Activated CD4-positive, alpha-beta T cell treated with anti-CD3 and anti-CD28 coated beads, Interleukin-2, amount 50 U/mL, for 1 hour (primary cell): ENCODE results near the gene SGCA.

Experiments
- DNase-seq: peaks from one replicate; pipeline ENCODE4 v3.0.0-alpha.2; 2020

Gene SGCA

DNA sequence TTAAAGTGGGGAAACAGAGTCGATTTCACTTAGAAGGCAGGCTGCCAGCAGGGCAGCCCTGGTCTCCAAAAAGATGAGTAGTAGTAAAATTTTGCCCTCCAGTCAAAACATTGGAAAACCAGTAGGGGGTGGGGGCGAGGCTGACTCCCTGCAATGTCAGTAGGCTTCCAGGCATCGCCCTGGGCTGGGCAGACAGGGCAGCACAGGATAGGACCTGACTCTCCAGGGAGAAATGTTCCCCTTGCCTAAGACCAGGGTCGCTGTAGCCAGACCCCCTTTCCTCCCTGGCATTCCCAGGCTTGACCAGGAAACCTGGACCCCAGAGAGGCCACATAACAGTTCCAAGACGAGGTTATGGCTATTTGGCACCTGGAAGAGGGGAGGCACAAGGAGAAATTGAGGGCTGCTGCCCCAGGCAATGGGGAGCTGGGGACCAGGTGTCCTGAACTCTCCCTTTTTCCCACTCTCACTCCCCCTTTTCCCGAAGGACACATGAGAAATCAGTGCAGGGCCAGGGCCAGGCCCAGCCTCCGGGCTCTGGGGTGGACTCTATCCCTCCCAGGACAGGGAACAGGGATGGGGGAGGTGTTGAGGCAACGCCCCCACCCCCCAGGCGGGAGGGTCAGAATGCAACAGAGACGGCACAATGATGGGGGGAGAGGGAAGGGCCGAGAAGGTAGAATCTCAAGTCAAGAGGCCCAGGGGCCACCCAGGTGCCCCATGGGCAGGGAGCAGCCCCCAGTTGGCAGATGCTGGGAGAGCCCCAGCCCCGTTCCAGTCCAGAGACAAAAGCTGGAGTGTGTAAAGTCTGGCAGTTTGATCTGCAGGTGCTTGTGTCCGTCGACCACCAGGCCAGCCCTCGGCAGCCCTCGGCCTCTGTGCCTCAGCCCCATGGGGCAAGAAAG lies 31.3 kb upstream of the SGCA start:
- no peak for DNase-seq

DNA sequence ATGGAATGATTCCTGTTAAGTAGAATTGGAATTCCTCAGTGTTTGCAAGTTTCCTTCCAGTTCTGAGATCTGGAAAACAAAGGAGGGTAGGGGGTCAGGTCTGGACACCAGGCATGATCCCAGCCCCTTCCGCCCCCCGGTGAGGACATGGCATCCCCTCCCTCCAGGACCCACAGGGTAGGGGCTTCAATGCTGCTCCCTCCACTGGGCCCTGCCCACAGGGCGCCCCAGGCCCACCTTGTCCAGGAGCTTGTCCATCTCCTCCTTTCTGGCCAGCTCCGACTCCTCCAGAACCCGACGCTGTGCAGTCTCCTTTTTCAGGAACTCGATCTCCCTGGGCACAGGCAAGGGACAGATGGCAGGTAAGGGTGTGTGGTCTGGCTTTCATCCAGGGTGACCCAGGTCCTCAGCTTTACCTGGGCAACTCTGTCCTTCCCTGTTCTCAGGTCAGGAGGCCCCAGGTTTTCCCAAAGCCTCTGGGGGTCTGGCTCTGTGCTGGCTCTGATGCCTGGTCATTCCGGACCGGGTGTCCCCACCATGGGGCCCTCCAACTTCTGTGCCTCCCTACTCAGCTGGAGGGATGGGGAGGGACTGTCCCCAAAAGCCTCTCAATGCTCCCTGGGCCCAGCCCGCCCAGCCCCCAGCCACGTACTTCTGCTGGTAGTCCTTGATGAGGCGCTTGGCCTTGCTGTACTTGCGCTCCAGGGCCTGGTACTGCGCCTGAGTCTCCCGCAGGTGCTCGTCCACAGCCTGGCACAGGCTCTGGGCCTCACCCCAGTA lies 30.3 kb upstream of the SGCA start:
- DNase-seq: no peak

DNA sequence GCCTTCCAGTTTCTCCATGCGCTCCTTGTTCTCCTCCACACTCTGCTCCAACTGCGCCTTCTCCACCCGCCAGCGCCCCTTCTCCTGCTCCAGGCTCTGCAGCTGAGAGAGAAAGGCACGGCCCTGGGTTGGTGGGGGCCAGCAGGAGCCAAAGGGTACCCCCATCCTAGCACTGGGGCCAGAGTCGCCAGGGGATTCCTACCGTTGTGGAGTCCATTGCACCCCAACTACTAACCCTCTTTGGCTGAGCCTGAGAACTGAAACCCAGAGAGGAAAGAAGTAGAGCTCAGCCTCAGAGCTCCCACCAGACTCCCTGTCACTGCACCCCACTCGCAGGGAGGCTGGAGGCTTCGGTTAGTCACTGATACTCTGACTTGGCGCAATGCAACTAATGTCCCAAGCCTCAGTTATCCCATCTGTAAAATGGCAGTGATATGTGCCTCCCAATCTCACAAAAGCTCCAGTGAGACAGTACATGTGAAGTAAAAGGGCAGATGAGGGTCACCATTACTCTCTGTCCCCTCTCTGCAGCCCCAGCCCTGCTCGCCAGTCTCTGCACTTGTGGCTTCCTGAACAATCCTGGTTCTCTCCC lies 29.6 kb upstream of the SGCA start:
- DNase-seq: no peak

DNA sequence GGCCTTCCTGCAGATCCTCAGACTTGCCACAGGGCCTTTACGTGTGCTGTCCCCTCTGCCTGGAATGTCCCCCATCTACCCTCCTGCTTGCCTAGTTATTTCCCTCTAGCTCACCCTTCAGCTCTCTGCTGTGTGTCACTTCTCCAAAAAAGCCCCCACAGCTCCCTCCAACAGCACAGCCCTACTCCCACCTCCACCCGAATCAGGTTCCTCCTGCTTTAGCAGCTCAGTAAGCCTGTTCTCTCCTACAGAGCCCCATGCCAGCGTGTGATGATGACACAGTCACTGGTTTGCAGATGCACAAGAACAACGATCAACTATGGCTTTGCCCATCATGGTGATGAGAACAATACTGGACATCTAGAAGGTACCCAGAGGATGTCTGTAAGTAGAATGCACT lies 28.8 kb upstream of the SGCA start:
- DNase-seq: no peak

DNA sequence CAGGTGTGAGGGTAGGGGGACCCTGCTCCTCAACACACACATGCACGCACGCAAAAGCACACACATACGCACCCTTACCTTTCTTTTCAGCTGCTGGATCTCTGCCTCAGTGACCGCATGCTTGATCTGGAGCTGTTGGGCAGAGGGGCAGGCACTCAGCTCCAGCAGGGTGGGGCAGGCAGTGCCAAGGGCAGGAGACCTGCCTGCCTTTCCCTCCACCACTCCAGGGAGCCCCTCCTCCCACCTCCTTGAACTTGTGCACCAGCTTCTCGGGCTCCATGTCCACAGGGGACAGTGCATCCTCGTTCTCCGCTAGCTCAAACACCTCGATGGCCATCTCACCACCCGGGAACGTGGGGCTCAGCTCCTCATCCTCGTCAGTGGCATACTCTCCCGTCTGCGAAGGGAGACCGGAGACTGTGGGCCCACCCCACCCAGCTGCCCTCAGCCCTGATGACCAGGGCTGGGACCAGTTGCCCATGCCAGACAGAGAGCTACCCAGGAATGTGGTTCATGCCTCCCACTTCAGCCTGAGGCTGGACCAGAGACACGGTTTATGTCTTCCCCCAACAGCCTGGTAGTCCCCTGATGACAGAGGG lies 26.5 kb upstream of the SGCA start:
- DNase-seq: no peak

DNA sequence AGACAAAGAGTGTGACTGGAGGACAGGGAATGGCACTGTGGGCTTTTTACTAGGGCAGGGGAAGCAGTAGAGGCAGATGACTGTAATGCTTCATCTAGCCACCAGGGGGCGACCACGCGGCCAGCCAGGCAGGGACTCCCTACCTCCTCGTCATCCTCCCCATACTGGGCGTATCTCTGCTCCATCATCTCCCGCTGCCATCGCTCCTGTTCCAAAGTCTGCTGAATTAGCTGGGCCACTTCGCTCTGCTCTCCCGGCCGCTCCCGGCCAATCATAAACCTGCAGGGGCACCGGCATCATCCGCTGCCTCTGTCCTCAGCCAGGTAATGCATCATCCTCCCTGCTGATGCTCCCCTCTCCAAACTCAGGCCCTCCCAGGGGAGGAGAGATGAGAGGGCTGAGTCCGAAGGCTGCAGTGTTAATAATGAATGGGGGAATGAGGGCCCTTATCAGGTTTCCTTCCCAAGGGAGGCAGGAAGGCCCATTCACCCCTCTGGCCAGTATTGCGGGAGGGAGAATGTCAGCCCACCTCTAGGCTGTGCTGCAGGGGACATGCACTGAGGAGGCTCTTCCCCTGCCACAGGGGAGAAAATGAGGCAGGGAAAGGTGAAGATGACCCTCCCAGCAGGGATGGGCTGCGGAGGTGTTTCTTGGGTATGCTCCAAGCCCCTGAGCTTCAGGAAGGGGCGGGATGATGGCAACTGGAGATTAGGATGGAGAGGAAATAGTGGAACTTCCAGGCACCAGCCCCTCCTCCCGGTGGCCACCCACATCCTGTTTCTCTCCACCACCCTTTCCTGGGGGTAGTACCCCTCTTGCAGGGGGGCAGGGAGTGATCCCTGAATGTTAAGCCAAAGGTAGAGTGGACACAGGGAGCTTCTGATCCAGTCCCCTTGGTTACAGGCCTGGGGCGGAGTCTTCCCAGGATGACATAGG lies 25.6 kb upstream of the SGCA start:
- peak; percentile 81 for DNase-seq

DNA sequence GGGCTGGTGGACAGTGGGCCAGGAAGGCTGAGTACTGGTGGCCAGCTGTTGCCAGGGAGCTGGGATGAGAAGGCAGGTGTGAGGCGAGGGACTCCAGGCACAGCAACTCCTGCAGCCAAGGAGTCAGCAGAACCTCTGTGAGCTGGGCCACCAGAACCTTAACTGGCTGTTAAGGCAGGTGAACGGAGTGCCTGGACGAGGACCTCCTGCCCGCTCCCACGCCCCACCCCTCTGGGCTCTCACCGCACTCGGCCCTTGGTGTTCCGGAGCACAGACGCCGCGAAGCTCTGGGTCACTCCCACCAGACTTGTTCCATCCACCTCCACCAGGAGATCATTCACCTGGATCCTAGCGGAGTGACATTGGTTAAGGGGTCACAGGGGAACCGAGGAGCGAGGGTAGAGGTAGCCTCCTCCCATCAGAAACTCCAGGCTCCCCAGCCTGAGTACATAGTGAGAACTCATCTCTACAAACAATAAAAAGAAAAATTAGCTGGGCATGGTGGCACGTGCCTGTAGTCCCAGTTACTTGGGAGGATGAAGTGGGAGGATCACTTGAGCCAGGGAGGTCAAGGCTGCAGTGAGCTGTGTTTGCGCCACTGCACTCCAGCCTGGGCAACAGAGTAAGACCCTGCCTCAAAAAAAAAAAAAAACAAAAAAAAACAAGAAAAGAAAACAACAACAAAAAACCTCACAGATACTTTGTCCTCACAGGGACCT lies 24.6 kb upstream of the SGCA start:
- no peak for DNase-seq

DNA sequence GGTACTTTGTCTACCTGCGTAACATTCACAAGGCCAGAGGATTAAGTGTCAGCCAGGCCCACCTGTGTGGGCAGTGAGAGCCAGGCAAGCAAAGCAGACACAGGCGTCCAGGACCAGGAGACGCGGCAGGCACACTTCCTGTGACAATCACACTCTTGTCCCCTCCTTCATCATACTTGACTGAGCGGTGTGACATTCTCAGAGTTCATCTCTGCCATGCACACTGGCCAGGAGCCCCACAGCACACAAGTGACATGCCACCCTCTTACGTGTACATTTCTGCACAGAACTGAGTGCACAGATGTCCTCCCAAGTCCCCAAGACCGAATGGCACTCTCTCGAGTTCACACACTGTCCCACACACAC lies 24.1 kb upstream of the SGCA start:
- no peak for DNase-seq

DNA sequence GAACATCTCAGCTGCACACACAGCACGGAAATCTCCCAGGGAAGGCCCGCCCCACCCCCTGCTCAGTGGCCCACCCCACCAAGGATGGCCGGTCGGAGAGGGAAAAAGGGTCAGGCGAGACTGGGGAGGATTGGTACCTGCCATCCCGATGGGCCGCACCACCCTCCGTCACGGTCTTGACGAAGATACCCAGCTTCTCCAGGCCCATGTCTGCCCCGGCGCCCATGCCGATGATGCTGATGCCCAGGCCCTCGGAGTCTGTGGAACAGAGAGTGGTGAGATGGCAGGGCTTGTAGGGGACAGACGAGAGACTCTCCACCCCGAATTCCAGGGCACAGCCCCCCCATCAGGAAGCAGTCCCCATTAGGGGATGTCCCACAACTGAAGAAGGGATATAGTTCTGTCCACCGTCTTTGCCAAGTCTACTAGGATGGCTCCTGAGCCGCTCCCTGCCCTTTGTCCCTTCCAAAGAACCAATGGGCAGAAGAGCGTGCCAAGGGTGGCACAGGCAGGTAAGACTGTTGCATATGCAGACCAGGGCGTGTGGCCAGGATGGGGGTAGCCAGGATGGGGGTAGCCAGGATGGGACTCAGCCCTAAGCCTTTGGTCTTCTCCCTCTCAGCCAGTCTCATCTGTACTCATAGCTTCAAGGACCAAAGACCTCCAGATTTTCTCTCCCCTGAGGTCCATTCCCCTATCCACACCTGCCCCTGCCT lies 22.2 kb upstream of the SGCA start:
- DNase-seq: no peak

DNA sequence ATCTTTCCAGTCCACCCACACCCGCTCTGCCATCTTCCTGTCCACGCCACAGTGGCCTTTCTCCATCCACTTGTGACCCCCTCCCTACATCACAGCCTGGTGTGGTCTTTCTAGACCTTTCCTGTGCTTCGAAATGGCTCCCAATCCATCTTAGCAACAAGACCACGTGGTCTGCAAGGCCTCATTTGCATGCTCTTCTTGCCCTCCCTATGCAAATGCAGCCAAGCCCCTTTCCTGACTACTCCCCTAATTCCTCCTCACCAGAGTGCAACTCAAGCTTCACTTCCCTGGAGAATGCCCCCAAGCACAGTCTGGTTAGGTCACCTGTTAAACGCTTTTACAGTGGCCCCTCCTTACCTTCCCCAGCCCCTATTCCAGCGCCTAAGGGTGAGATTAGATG lies 21.4 kb upstream of the SGCA start:
- no peak for DNase-seq

DNA sequence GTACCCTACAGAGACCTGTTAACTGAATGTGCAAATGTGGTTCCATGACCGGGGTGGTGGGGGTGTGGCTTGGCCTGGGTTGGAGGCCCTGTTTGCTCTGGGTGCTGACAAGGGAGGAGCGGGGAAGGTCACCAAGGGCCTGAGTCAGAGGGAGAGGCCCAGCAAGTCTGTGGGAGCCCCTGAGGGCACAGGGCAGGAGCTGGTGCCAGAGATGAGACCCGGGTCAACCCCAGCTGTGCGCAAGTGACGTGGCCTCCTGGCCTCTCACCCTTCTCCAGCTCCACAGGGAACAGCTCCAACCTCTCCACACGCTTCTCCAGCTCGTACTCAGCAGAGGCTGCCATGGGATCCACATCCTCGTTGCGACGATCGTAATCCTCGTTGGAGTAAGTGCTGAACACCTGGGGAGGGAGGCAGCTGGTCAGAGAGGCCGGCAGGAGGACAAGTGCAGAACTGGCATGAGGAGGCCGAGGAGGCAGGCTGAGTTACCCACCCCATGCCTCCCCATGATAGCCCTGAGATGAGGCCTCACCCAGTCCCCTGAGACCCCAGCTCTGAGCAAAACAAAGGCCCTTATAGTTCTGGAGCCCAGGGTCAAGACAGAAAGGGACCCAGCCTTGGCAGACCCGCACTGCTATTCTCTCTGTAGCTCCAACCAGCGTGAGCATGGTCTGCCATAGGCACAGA lies 20.8 kb upstream of the SGCA start:
- no peak for DNase-seq

DNA sequence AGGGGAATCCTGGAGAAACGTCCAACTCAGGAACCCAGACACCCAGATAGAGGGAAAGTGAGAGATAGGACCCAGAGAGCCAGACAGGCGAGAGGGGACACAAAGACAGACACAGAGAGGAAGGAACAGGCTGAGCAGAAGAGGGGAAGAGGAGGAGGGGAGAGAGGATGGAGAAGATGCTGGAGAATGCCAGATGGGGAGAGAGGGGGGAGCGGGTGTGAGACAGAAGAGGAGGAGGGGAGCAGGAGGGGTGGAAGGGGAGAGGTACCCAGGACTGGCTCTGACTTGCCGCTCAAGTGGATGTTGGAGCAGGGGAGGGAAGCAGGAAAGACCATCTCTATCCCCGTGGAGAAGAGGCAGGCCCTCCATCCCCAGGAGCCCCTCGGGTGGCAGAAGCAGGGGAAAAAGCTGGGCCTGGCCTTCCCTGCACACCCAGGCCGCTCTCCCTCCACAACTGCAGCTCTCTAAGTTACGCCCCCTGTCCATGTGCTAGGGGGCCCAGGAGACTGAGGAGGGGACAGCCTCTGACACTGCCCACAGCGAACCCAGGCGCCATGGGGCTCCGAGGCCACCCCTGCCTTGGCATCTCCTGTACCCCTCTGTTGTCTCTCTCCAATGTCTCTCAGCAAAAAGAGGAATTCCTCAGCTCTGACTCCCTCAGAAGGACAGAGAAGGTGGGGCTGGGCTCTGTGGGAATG lies 20.1 kb upstream of the SGCA start:
- no peak for DNase-seq

DNA sequence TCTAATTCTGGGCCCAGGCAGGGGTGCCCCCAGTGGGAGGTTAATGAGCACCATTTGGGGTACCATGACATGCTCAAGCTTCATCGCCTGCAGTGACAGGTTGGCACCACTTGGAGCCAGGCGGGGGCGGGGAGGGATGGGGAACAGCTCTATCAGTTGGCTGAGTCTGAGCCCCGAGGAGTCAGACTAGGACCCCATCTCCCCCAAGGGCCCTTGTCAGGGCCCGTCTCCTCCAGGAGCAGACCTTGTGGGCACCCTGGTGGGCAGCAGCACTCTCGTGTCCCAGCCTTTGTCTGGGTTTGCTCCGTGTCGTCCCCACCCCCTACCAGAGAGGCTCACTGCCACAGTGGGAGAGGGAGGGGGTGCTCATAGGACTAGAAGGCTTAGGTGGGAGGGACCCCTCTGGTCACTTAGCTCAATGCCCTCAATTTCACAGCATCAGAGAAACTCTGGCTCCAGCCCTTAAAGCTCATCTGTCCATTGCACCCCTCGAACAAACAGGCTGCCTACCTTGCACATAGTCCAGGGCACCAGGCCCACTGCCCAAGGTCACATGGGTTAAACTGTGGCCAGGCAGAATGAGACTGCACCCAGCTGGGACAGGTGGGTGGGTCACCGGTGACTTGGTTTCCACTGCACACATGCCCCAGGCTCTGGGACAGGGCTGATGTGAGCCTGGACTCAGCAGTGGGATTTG lies 19.4 kb upstream of the SGCA start:
- DNase-seq: no peak

DNA sequence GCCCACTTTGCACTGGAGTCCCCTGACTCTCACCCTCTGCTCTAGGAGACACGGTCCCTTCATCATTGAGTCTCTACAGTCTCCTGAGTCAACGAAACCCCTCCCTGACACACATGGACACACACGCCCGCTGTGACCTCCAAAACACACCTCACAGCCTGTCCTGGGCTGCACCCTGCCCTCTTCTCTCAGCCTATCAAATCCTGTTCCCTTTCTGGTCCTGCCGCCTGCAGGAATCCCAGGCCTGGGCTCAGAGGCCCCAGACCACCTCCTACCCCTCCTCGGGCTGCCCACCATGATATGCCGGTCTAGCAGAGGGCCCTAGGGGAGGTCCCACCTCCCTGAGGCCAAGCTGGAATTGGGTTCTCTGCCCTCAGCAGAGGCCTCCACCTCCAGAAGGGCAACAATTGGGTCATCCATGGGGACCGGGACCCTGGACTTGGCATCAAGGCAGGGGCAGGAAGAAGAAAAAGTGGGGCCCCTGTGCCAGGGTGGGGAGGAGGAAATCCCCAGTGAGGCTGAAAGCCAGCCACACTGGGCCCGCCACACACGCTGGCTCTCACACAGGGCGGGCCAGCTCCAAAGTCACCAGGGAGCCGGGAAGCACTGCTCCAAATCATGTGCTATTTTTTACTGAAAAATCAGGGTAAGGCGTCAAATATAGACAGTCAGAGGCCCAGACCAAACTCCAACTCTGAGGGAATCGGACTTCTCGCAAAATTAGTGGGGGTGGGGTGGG lies 18.7 kb upstream of the SGCA start:
- no peak for DNase-seq

DNA sequence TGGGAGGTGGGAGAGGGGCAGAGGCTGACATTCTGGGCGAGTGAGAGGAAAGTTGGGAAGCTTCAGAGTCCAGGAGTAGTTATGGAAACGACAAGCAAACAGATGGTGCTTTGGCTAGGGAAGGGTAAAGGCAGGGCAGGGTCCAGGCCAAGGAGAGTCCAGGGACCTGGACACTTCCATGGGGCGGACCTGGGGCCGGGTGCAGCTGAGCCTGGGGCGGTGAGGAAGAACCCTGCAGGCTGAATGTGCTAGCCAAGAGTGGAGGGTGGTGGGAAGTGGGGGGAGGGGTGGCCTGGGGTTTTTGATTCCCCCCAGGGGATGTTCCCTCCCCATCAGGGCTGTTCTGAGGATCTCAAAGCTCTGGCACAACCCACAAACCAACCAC lies 18.0 kb upstream of the SGCA start:
- no peak for DNase-seq

DNA sequence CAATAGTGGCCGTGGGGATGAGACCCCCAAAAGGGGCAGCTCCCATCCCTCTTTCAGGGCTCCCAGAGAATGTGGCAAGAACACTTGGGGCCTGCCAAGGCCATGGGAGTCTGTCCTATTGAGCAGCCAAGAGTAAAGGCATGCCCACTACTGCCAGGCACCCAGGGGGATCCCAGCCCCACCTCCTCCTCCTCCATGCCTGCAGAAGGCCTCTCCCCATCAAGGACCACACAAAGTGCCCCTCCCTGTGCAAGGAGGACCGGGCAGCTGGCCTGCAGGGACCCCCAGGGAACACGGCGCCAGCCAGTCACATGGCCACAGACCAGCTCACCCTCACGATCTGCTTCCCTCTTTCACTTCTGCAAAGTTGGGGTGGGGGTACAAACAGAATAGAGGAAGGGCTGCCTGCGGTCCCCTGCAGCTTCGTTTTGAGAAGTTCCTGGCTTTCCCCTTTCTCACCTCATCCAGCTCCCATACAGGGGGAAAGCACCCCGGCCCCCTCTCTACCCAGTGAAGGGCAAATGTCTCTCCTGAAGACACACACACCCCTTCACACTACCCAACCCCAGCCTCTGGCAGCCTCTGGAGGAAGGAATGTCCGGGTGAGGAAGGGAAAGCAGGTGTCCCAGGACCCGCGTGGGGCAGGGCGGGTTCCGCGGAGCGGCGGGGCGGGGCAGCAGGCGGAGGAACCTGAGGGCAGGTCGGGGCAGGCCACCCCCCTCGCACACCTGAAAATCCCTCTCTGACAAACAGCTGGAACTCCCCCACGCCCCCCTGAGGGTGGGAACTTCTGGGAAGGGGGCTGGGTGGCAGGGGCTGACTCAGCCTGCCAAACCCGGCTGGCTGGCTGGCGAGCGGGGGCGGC lies 17.3 kb upstream of the SGCA start:
- DNase-seq: peak; percentile 63

DNA sequence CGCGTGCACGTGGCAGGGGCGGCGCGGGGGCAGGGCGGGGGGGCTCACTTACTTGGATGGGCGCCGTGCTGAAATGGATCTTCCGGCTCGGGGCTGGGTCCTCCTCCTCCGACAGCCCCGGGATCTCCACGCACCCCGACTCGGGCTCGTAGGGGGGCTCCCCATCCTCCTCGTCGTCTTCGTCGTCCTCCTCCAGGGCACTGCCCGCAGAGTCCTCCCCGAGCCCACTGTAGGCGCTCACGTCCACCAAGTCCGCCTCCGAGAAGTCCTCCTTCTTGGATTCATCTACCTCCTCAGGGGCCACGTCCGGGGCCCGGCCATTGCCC lies 16.8 kb upstream of the SGCA start:
- DNase-seq: no peak
